ENCODE measurements around the gene CHGA.

GRCh38 chr14:92916201-92916600 lies 6.7 kb upstream of the CHGA start:
- TF ChIP-seq CTCF (conservative IDR thresholded peaks at IDR 0.05; ENCODE audit: low read length) (no peak), EZH2phosphoT487 (IDR thresholded peaks at IDR 0.05; ENCODE audit: borderline replicate concordance) (no peak)
